PC-3 (cell line): ENCODE data around the gene DUSP6. TPM values are rescaled to one million over a fixed set of nuclear protein-coding genes. Genes with fewer than 3 reads are reported as not detected.
A peak's percentile ranks its signal among the peaks of the same experiment; 100 is the strongest.

Experiments
- ATAC-seq: fragments of 200-7000 bp; cut with Tn5 transposase; 2 replicates; pipeline ENCODE4 v1.9.1; 2020; ENCODE audit warnings: mild to moderate bottlenecking, moderate library complexity
- BruUV-seq: library from RNA; stranded (reverse); fragments of 400-500 nt; replicated peaks from 2 replicates; lab custom pipeline; 2021; lab: Mats Ljungman, UMichigan
- CTCF ChIA-PET: fragments of 300-600 bp; sonication (Branson Sonifier 250); formaldehyde crosslinking; loops from one replicate; lab custom pipeline; 2022; ENCODE audit warnings: antibody characterized with exemption; lab: Charles Lee
- POLR2A ChIA-PET: fragments of 300-600 bp; sonication (Branson Sonifier 250); formaldehyde crosslinking; loops from one replicate; lab custom pipeline; 2022; ENCODE audit warnings: antibody characterized with exemption; ENCODE audit not compliant: unreplicated experiment; lab: Charles Lee
- DNase-seq: peaks from one replicate; pipeline ENCODE4 v3.0.0-alpha.2; 2015
- H2AFZ ChIP-seq: fragments of 300-600 bp; sonication (generic); 2 replicates; pipeline ENCODE4 v1.6.0; 2016; ENCODE audit warnings: antibody characterized with exemption, low read length
- H3F3A ChIP-seq: fragments of 300-600 bp; sonication (generic); one replicate; pipeline ENCODE4 v1.6.0; 2017; ENCODE audit warnings: antibody characterized with exemption, low read length, control low read depth, mild to moderate bottlenecking; ENCODE audit not compliant: unreplicated experiment
- H3K27ac ChIP-seq: fragments of 300-600 bp; sonication (generic); 2 replicates; pipeline ENCODE4 v1.5.1; 2016; ENCODE audit warnings: mild to moderate bottlenecking, low read length
- H3K27me3 ChIP-seq: fragments of 300-600 bp; sonication (generic); 2 replicates; pipeline ENCODE4 v1.6.1; 2016; ENCODE audit warnings: low read length, mixed read lengths
- H3K36me3 ChIP-seq: fragments of 300-600 bp; sonication (generic); 2 replicates; pipeline ENCODE4 v1.6.1; 2016; ENCODE audit warnings: low read depth, mixed run types, low read length, mixed read lengths
- H3K4me1 ChIP-seq: fragments of 300-600 bp; sonication (generic); 2 replicates; pipeline ENCODE4 v1.5.1; 2016; ENCODE audit warnings: low read length; ENCODE audit not compliant: insufficient read depth
- H3K4me2 ChIP-seq: fragments of 300-600 bp; sonication (generic); 2 replicates; pipeline ENCODE4 v1.6.0; 2016; ENCODE audit warnings: low read length
- H3K4me3 ChIP-seq: fragments of 300-600 bp; sonication (generic); 2 replicates; pipeline ENCODE4 v1.5.1; 2016; ENCODE audit warnings: mild to moderate bottlenecking, low read length, mixed read lengths
- H3K79me2 ChIP-seq: fragments of 300-600 bp; sonication (generic); 2 replicates; pipeline ENCODE4 v1.6.1; 2017; ENCODE audit warnings: low read length, mixed read lengths
- H3K9ac ChIP-seq: fragments of 300-600 bp; sonication (generic); 2 replicates; pipeline ENCODE4 v1.6.0; 2016; ENCODE audit warnings: mild to moderate bottlenecking, low read length
- H3K9me2 ChIP-seq: fragments of 300-600 bp; sonication (generic); replicated peaks from 2 replicates; pipeline ENCODE4 v1.6.1; 2016; ENCODE audit warnings: mixed run types, low read length, mixed read lengths
- H3K9me3 ChIP-seq: fragments of 300-600 bp; sonication (generic); 2 replicates; pipeline ENCODE4 v1.6.1; 2016; ENCODE audit warnings: low read length, mixed read lengths
- H4K20me1 ChIP-seq: fragments of 300-600 bp; sonication (generic); 2 replicates; pipeline ENCODE4 v1.6.1; 2016; ENCODE audit warnings: low read length, mixed read lengths
- CTCF ChIP-seq: fragments of 300-600 bp; sonication (generic); conservative IDR thresholded peaks from 2 replicates; pipeline ENCODE4 v1.5.1; 2017; ENCODE audit warnings: antibody characterized with exemption, low read depth, mild to moderate bottlenecking, low read length
- EZH2 ChIP-seq: fragments of 300-600 bp; sonication (generic); IDR thresholded peaks from one replicate; pipeline ENCODE4 v1.6.1; 2017; ENCODE audit warnings: antibody characterized with exemption, mild to moderate bottlenecking, low read length; ENCODE audit not compliant: unreplicated experiment
- EZH2phosphoT487 ChIP-seq: fragments of 300-600 bp; sonication (generic); IDR thresholded peaks from 2 replicates; pipeline ENCODE4 v1.6.1; 2018; ENCODE audit warnings: mild to moderate bottlenecking, antibody characterized with exemption, low read length, borderline replicate concordance
- intact Hi-C: fragments of 100-400 bp; cut with micrococcal nuclease; formaldehyde crosslinking; loops from 2 replicates; pipeline ENCODE4 v1.9.0; 2023
- total RNA-seq: library from RNA; depleted of rRNA; stranded (reverse); fragments of >200 nt; gene quantifications from 2 replicates; pipeline ENCODE4 v1.2.3, GENCODE V29; 2014

DUSP6 gene
- total RNA-seq, 1 experiment from 2014 or later, result 244 TPM

GRCh38 chr12:89383235-89384049, 31.1 kb upstream of the DUSP6 start:
- ChIA-PET CTCF (interaction anchor here (0.6 kb wide), 1 partner anchor 13 kb away, joined by 8 read pairs; no protein-coding TSS in a partner anchor), POLR2A (no interaction called here)
- DNase-seq, result no peak
- intact Hi-C loops, result no loop called here
- no peak overlapping the region for H3K4me2 ChIP-seq
- no peaks in the 10 kb centered on the region for H3K27me3 ChIP-seq
- no peaks in the 10 kb centered on the region for H3K9me2 ChIP-seq
- peak overlapping the region; percentile 37 for H2AFZ ChIP-seq
- no peaks in the 10 kb centered on the region for H3K36me3 ChIP-seq
- no peak overlapping the region for H3K9ac ChIP-seq
- H4K20me1 ChIP-seq, result no peaks in the 10 kb centered on the region
- no peak overlapping the region for H3K4me3 ChIP-seq
- H3K9me3 ChIP-seq, result no peaks in the 10 kb centered on the region
- H3K27ac ChIP-seq, result peak overlapping the region; percentile 56
- TF ChIP-seq CTCF, result no peak
- no peak for TF ChIP-seq EZH2
- no peak for TF ChIP-seq EZH2phosphoT487
- no peak for ATAC-seq
- BruUV-seq, result no TSS peak
- H3F3A ChIP-seq, result no peaks in the 10 kb centered on the region
- no peaks in the 10 kb centered on the region for H3K79me2 ChIP-seq
- peaks cover 30% of the 10 kb centered on the region for H3K4me1 ChIP-seq

GRCh38 chr12:89382328-89382727, 30.0 kb upstream of the DUSP6 start:
- Histone ChIP-seq H3K79me2 (no peaks in the 10 kb centered on the region), H3K36me3 (no peaks in the 10 kb centered on the region), H4K20me1 (no peaks in the 10 kb centered on the region), H3K4me3 (no peak overlapping the region), H3K9me3 (no peaks in the 10 kb centered on the region), H3K4me2 (no peak overlapping the region), H3K9me2 (no peaks in the 10 kb centered on the region), H3K9ac (no peak overlapping the region), H3K27me3 (no peaks in the 10 kb centered on the region), H2AFZ (no peak overlapping the region), H3K27ac (no peak overlapping the region), H3F3A (no peaks in the 10 kb centered on the region), H3K4me1 (peaks cover 30% of the 10 kb centered on the region)
- POLR2A ChIA-PET, result no interaction called here
- BruUV-seq, result no TSS peak
- intact Hi-C loops, result no loop called here
- no peak for TF ChIP-seq CTCF
- TF ChIP-seq EZH2, result no peak
- no peak for TF ChIP-seq EZH2phosphoT487
- DNase-seq (no peak), ATAC-seq (no peak)
- CTCF ChIA-PET, result no interaction called here
